Right lung (tissue), 5 donors: ENCODE measurements around the gene CDH1. TPM values are rescaled to one million over a fixed set of nuclear protein-coding genes. Genes with fewer than 3 reads are reported as not detected.
A peak's percentile ranks its signal among the peaks of the same experiment; 100 is the strongest.

Experiments used
- DNase-seq, 2 donors: peaks; one replicate each; pipeline ENCODE4 v3.0.0-alpha.2; 2013
- polyA plus RNA-seq, 5 donors: library from polyadenylated mRNA; unstranded; fragments of 120-200 nt; gene quantifications; one replicate each; pipeline versions ENCODE4 v1.2.1 to v1.2.3, GENCODE V29; 2013; ENCODE audit warnings: inconsistent platforms in 1 of 5, low replicate concordance in 1 of 5; ENCODE audit not compliant: insufficient read length in 5 of 5, insufficient read depth in 1 of 5

Gene CDH1
- polyA plus RNA-seq, 5 donors: 135 to 196 (median 147) TPM

GRCh38 chr16:68843482-68844210 lies 106.6 kb downstream of the CDH1 start, which contains the start of gene TANGO6:
TANGO6 (plus strand) TSS chr16:68843531; CDS start chr16:68843618, 87 bp downstream.
- peak; percentile 83 to 85 for DNase-seq

DNA sequence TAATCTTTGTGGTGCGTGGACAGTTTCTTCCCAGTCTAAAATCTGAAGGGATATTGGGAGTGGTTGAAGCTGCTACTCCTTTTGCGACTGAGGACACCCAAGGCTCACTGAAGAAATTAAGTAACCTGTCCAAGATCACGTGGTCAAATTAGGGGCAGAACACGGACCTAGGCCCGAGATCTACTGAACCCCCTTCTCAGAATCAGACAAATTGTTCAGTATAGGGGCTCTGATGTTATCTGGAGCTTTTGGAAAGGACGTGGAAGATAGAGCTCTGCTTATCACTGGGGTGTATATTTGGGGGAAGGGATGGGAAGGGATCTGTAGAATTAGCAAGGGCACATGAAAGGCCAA lies 107.1 kb downstream of the CDH1 start:
- no peak for DNase-seq

GRCh38 chr16:68848786-68849185 lies 111.7 kb downstream of the CDH1 start:
- no peak for DNase-seq

GRCh38 chr16:68850481-68850880 lies 113.4 kb downstream of the CDH1 start:
- DNase-seq: no peak

- no peak for DNase-seq
Observed at GRCh38 chr16:68851601-68852000, 114.5 kb downstream of the CDH1 start.

GRCh38 chr16:68857479-68857878 lies 120.4 kb downstream of the CDH1 start:
- no peak for DNase-seq

DNA sequence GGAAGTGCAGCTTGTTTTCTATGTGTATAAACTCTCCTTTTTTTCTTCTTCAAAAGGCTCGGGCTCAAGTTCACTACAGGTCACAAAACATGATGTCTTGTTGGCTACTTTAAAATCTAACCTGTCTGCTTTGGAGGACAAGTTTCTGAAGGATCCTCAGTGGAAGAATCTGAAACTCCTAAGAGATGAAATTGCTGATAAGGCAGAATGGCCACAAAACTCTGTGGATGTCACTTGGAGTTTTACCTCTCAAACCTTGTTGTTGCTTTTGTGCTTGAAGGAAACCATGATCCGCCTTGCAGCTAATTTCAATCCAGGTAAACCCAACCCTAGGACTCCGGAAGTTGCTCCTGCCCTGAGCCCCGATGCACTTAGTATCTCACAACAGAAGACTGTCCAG lies 122.7 kb downstream of the CDH1 start:
- DNase-seq: no peak

- no peak for DNase-seq
Observed at GRCh38 chr16:68860978-68861892, 124.1 kb downstream of the CDH1 start.

DNA sequence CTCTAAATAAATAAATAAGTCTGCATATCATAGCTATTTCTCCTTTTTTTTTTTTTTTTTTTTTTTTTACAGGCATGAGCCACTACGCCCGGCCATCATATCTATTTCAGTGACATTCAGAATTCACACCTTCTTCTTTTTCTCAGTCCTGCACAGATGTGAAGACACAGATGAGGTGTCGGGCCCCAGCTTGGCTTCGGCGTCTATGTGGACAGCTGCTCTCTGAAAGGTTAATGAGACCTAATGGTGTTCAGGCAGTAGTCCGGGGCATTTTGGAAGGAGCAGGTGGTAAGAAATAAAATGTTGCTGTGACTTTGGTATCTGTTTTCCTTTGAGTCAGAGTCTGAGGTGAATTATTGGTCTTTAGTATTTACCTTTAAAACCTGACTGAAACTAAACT lies 129.8 kb downstream of the CDH1 start:
- DNase-seq: no peak

- DNase-seq: no peak
Observed at GRCh38 chr16:68869492-68870088, 132.5 kb downstream of the CDH1 start.

- no peak for DNase-seq
Observed at GRCh38 chr16:68873635-68874471, 136.8 kb downstream of the CDH1 start.

- DNase-seq: no peak
Observed at GRCh38 chr16:68875871-68876270, 138.8 kb downstream of the CDH1 start.

DNA sequence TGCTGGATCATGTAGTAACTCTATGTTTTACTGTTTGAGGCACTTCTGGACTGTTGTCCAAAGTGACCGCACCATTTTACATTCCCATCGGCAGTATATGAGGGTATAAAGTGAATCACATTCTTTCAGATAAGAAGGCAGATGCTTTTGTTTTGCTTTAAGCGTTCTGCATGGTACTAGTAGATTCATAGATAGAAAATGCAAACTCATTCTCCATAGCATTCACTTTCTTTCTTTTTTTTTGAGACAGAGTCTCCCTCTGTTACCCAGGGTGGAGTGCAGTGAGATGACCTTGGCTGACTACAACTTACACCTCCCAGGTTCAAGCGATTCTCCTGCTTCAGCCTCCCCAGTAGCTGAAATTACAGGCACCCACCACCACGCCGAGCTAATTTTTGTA lies 146.6 kb downstream of the CDH1 start:
- DNase-seq: no peak

DNA sequence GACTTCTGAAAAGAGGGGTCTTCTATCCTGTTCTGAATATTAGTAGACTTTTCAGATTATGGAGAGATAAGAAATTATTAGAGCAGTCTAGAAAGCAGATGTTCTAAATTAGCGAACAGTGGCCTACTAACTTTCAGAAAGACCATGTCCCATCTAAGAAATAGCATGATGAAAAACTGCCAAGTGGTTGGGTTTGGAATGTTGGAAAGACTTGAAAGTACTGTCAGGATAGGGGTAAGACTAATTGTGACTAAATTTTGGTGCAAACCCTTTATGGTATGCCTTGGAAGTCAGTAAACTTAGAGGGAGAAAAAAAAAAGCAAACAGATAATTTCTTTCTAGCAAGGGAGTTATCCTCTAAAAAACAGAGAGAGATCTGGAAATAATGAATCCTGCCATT lies 147.3 kb downstream of the CDH1 start:
- DNase-seq: no peak

Other genes starting within 250 kb of the CDH1 start
- gene ZFP90, start 198.0 kb upstream of the CDH1 start, polyA plus RNA-seq: 10 to 100 TPM; 27.5 to 52.9 (median 46.2) TPM
- 10 to 100 TPM; 39.6 to 53.0 (median 48.4) TPM for gene CDH3, start 92.0 kb upstream of the CDH1 start, polyA plus RNA-seq
- gene TANGO6, start 106.2 kb downstream of the CDH1 start, polyA plus RNA-seq: 1 to 10 TPM; 6.5 to 8.3 (median 7.9) TPM